NB4 (cell line): Measurements from ENCODE around the gene MEF2C.

Experiments used
- POLR2A ChIP-seq: IDR thresholded peaks from 2 replicates; pipeline ENCODE4 v1.6.1; 2011; ENCODE audit warnings: mild to moderate bottlenecking; ENCODE audit not compliant: insufficient read length; ENCODE audit errors: extremely low read depth
- TF ChIP-seq, protein P1 (sequence below): IDR thresholded peaks from one replicate; pipeline ENCODE4 v1.5.1; 2012; ENCODE audit warnings: low read depth, low read length
- TF ChIP-seq, protein P2 (sequence below): IDR thresholded peaks from 2 replicates; pipeline ENCODE4 v1.6.1; 2011; ENCODE audit warnings: low read depth, low read length

DNA sequence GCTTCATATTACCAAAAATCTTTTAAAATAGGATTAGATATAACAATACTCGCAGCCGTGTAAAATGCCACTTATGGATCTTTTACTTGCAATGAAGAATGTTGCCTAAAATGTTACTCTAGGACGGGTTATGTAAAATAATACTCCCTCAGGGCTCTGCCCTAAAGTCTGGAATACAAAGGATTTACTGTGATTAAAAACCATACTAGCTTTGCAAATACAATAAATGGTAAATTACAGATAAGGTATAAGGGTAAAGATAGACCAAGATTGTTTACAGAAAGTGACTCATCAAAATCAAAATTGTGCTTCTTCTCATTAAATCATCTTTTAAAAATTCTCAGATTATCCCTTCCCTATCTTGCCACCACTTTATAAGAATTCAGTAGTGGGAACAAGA is 163.6 kb downstream of the MEF2C start:
- TF ChIP-seq, protein P1, sequence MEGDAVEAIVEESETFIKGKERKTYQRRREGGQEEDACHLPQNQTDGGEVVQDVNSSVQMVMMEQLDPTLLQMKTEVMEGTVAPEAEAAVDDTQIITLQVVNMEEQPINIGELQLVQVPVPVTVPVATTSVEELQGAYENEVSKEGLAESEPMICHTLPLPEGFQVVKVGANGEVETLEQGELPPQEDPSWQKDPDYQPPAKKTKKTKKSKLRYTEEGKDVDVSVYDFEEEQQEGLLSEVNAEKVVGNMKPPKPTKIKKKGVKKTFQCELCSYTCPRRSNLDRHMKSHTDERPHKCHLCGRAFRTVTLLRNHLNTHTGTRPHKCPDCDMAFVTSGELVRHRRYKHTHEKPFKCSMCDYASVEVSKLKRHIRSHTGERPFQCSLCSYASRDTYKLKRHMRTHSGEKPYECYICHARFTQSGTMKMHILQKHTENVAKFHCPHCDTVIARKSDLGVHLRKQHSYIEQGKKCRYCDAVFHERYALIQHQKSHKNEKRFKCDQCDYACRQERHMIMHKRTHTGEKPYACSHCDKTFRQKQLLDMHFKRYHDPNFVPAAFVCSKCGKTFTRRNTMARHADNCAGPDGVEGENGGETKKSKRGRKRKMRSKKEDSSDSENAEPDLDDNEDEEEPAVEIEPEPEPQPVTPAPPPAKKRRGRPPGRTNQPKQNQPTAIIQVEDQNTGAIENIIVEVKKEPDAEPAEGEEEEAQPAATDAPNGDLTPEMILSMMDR, result no peak
- TF ChIP-seq POLR2A, result no peak
- TF ChIP-seq, protein P2, sequence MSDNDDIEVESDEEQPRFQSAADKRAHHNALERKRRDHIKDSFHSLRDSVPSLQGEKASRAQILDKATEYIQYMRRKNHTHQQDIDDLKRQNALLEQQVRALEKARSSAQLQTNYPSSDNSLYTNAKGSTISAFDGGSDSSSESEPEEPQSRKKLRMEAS, result no peak
